Stimulated activated CD8-positive, alpha-beta memory T cell treated with anti-CD3 and anti-CD28 coated beads, Interleukin-4, amount 100 ng/mL, for 48 hours (primary cell): ENCODE data around the gene SLC17A8.
A peak's percentile ranks its signal among the peaks of the same experiment; 100 is the strongest.
"Not testable (repeated sequence)": the region's sequence is repeated elsewhere in the genome, so short reads cannot be mapped to it uniquely, and the experiment has no call there.

Experiments
- DNase-seq: peaks from one replicate; pipeline ENCODE4 v3.0.0-alpha.2; 2020

SLC17A8 gene

GRCh38 chr12:100372853-100373640 lies 16.2 kb downstream of the SLC17A8 start:
- no peak for DNase-seq

GRCh38 chr12:100375038-100375735 lies 18.3 kb downstream of the SLC17A8 start:
- DNase-seq, result no peak

- DNase-seq, result no peak
Observed at GRCh38 chr12:100376161-100376560, 19.3 kb downstream of the SLC17A8 start.

- DNase-seq, result no peak
Observed at GRCh38 chr12:100381379-100381778, 24.5 kb downstream of the SLC17A8 start.

GRCh38 chr12:100382338-100382737 lies 25.5 kb downstream of the SLC17A8 start:
- DNase-seq, result no peak

- no peak for DNase-seq
Observed at GRCh38 chr12:100383586-100384558, 27.0 kb downstream of the SLC17A8 start.

GRCh38 chr12:100384559-100384935 lies 27.7 kb downstream of the SLC17A8 start:
- no peak for DNase-seq

- no peak for DNase-seq
Observed at GRCh38 chr12:100388382-100388781, 31.5 kb downstream of the SLC17A8 start.

GRCh38 chr12:100391856-100392255 lies 35.0 kb downstream of the SLC17A8 start:
- DNase-seq, result no peak

GRCh38 chr12:100393200-100393599 lies 36.3 kb downstream of the SLC17A8 start:
- DNase-seq, result no peak

- no peak for DNase-seq
Observed at GRCh38 chr12:100395811-100396210, 38.9 kb downstream of the SLC17A8 start.

GRCh38 chr12:100398307-100398706 lies 41.4 kb downstream of the SLC17A8 start:
- no peak for DNase-seq

GRCh38 chr12:100399095-100399494 lies 42.2 kb downstream of the SLC17A8 start:
- DNase-seq, result no peak

GRCh38 chr12:100401660-100402059 lies 44.8 kb downstream of the SLC17A8 start:
- no peak for DNase-seq

- no peak for DNase-seq
Observed at GRCh38 chr12:100402763-100403162, 45.9 kb downstream of the SLC17A8 start.

- no peak for DNase-seq
Observed at GRCh38 chr12:100403446-100403845, 46.6 kb downstream of the SLC17A8 start.

- peak; percentile 60 for DNase-seq
Observed at GRCh38 chr12:100404769-100405407, 48.0 kb downstream of the SLC17A8 start.

GRCh38 chr12:100413001-100413400 lies 56.1 kb downstream of the SLC17A8 start:
- no peak for DNase-seq

- no peak for DNase-seq
Observed at GRCh38 chr12:100414739-100415138, 57.9 kb downstream of the SLC17A8 start.

- DNase-seq, result no peak
Observed at GRCh38 chr12:100422646-100423045, 65.8 kb downstream of the SLC17A8 start.

- DNase-seq, result no peak
Observed at GRCh38 chr12:100426145-100426544, 69.3 kb downstream of the SLC17A8 start.

- no peak for DNase-seq
Observed at GRCh38 chr12:100427078-100427477, 70.2 kb downstream of the SLC17A8 start.

- DNase-seq, result not testable (repeated sequence)
Observed at GRCh38 chr12:100430251-100430650, 73.4 kb downstream of the SLC17A8 start.
